ENCODE measurements around the gene LRPAP1.

LRPAP1 gene

DNA sequence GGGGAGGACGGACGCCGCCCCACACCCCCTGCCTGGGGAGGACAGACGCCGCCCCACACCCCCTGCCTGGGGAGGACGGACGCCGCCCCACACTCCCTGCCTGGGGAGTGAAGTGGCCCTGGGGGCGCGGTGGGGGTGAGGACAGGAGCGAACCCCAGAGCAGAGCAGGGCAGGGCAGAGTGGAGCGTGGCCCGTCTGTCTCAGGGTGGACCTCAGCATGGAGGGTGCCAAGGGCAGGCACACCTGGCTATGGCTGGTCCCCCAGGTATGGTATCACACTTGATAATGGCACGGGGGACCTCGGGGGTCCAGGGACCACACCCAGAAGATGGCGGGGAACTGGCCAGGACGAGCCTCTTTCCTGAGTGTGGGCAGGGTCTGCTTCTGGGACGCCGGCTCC lies 9.6 kb downstream of the LRPAP1 start:
- Histone ChIP-seq H3K9ac (ENCODE audit: low read length) (no peak overlapping the region), H3K4me1 (ENCODE audit: control insufficient read depth, insufficient read depth, low read length) (no peaks in the 10 kb centered on the region), H3K27me3 (replicated peaks; ENCODE audit: control insufficient read depth, insufficient read depth, low read length) (no peaks in the 10 kb centered on the region), H3K4me3 (ENCODE audit: low read length) (no peak overlapping the region), H3K9me3 (ENCODE audit: control insufficient read depth, low read length) (no peaks in the 10 kb centered on the region), H3K36me3 (ENCODE audit: control insufficient read depth, insufficient read depth, low read length, severe bottlenecking) (peaks cover 60% of the 10 kb centered on the region)
- DNase-seq (ENCODE audit: low read depth): no peak

DNA sequence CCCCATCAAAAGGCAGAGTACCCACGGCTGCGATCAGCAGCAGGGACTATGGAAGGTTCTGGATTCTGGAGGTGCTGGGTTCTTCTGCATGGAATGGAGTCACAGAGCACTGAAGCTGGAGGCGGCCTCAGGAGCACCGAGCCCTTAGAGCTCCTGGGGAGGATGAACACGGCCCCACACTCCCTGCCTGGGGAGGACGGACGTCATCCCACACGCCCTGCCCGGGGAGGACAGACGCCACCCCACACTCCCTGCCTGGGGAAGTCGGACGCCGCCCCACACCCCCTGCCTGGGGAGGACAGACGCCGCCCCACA lies 9.9 kb downstream of the LRPAP1 start:
- DNase-seq (ENCODE audit: low read depth): no peak
- no peaks in the 10 kb centered on the region for H3K9me3 ChIP-seq (ENCODE audit: control insufficient read depth, low read length)
- no peak overlapping the region for H3K4me3 ChIP-seq (ENCODE audit: low read length)
- no peak overlapping the region for H3K9ac ChIP-seq (ENCODE audit: low read length)
- no peaks in the 10 kb centered on the region for H3K4me1 ChIP-seq (ENCODE audit: control insufficient read depth, insufficient read depth, low read length)
- H3K36me3 ChIP-seq (ENCODE audit: control insufficient read depth, insufficient read depth, low read length, severe bottlenecking): peaks cover 63% of the 10 kb centered on the region
- H3K27me3 ChIP-seq (replicated peaks; ENCODE audit: control insufficient read depth, insufficient read depth, low read length): no peaks in the 10 kb centered on the region

DNA sequence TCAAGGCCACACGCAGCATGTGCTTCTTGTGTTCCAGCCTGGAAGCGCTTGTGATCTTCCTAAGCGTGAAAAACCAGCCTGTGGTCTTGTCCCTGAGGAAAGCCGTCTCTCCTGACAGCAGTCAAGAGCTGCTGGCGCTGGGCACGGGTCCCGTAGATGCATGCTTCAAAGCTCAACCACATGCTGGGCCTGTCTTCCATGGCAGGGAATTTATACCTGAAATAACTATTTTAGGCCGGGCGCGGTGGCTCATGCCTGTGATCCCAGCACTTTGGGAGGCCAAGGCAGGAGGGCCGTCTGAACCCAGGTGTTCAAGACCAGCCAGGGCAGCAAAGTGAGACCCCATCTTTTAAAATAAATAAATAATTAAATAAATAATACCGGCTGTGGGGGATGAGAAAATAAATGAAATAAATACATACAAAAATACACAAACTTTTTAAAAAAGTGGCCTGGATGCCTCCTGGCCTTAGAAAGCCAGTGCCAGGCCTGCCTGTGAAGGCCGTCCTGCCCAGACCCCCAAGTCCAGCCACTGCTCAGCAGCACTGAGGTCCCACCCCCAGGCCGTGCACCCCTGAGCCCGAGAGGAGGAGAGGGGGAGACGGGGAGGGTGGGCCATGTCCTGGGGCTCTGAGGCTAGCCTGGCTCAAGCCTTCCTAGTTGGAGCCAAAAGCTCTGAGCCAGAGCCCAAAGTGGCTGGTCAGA lies 10.4 kb downstream of the LRPAP1 start:
- H3K9me3 ChIP-seq (ENCODE audit: control insufficient read depth, low read length): no peaks in the 10 kb centered on the region
- H3K4me1 ChIP-seq (ENCODE audit: control insufficient read depth, insufficient read depth, low read length): no peaks in the 10 kb centered on the region
- peaks cover 68% of the 10 kb centered on the region for H3K36me3 ChIP-seq (ENCODE audit: control insufficient read depth, insufficient read depth, low read length, severe bottlenecking)
- no peaks in the 10 kb centered on the region for H3K27me3 ChIP-seq (replicated peaks; ENCODE audit: control insufficient read depth, insufficient read depth, low read length)
- H3K4me3 ChIP-seq (ENCODE audit: low read length): no peak overlapping the region
- H3K9ac ChIP-seq (ENCODE audit: low read length): no peak overlapping the region
- DNase-seq (ENCODE audit: low read depth): no peak

DNA sequence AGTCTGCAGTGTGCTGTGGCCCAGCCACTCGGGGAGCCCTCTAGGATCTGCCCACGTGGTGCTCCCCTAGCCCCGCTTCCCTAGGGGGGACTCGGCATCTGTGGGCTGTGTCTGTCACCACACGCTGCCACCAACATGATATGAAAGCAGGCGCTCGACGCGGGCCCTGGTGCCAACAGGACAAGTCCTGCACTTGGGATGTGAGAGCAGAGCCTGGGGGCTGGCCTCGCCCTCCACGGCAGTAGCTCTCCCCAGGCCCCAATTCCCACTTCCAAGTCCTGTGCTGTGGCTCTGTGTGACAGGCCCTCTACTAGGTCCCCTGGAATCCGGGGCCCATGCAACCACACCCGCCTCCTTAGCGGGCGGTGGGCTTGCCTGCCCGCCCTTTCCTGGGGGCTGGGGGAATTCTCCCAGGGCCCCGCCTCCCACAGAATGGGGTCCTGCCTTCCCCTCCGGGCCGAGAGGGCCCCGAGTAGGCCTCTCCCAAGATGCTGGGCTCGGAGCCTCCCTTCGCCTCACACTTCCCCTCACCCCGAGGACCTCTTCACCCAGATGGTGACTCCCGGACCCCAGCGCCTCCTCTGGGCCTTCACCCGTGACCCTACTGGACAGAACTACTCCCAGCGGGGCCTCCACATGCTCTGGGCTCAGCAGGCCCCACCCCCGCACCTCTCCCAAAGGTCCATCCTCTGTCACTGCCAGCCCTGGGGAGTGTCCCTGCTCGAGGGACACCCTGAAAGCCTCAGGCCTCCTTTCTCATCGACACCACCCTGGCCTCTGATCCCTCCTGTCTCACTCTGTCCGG lies 11.2 kb downstream of the LRPAP1 start:
- Histone ChIP-seq H3K4me1 (ENCODE audit: control insufficient read depth, insufficient read depth, low read length) (no peaks in the 10 kb centered on the region), H3K9me3 (ENCODE audit: control insufficient read depth, low read length) (no peaks in the 10 kb centered on the region), H3K9ac (ENCODE audit: low read length) (no peak overlapping the region), H3K4me3 (ENCODE audit: low read length) (no peak overlapping the region), H3K27me3 (replicated peaks; ENCODE audit: control insufficient read depth, insufficient read depth, low read length) (no peaks in the 10 kb centered on the region), H3K36me3 (ENCODE audit: control insufficient read depth, insufficient read depth, low read length, severe bottlenecking) (peaks cover 76% of the 10 kb centered on the region)
- DNase-seq (ENCODE audit: low read depth): no peak

DNA sequence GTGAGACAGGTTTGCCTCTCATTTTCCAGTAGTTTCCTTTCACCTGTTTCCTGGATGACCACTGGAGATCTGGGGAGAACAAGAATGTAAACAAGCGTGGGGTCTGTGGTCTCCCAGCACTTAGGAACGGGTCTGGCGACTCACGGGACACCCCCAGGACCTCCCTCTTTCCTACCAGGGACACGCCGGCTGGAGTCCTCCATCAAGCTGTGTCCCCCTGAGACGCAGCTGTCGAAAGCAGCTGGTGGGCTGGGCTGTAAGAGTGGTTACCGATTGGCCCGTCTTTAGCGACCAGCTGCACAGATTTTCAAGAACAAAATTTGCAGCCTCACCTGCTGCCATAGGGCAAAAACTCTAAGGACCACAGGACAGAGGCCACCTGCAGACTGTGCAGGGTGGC lies 11.9 kb downstream of the LRPAP1 start:
- H3K9ac ChIP-seq (ENCODE audit: low read length): no peak overlapping the region
- H3K27me3 ChIP-seq (replicated peaks; ENCODE audit: control insufficient read depth, insufficient read depth, low read length): no peaks in the 10 kb centered on the region
- no peak for DNase-seq (ENCODE audit: low read depth)
- no peak overlapping the region for H3K4me3 ChIP-seq (ENCODE audit: low read length)
- peaks cover 81% of the 10 kb centered on the region for H3K36me3 ChIP-seq (ENCODE audit: control insufficient read depth, insufficient read depth, low read length, severe bottlenecking)
- no peaks in the 10 kb centered on the region for H3K9me3 ChIP-seq (ENCODE audit: control insufficient read depth, low read length)
- no peaks in the 10 kb centered on the region for H3K4me1 ChIP-seq (ENCODE audit: control insufficient read depth, insufficient read depth, low read length)

DNA sequence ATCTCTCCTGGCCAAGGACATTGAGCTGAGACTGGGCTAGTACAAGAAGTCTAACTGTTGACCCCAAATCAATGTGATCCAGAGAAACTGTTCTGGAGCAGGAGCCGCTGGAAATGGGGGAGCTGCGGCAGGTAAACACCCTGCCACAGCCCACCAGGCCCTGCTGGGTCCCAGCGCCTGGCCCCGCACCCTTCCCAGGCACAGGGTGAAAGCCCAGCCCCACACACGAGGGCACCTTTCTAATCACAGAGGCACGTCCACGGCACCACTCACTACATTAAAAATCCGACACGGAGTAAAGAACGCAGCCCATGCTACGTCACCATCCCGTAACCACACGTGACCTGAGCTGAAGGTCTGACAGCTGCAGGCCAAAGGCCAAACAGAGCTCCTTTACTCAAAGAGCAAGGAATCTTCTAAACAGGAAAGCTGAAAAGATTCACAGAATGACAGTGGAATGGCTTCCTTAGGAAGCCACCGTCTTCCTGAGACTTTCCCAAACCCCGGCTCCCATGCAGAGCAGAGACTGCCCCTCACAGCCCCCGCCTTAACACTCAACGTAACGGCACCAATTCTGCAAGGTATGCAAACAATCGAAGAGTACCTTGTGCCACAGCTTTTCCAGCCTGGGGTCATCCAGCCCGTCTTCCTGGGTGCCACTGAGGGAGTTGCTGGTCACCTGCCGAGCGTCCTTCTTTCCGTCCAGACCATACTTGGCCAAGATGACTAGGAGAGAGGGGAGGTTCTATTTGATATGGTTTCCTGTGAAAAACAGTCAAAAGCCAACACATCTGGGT lies 12.6 kb downstream of the LRPAP1 start:
- Histone ChIP-seq H3K4me3 (ENCODE audit: low read length) (no peak overlapping the region), H3K9ac (ENCODE audit: low read length) (no peak overlapping the region), H3K4me1 (ENCODE audit: control insufficient read depth, insufficient read depth, low read length) (no peaks in the 10 kb centered on the region), H3K36me3 (ENCODE audit: control insufficient read depth, insufficient read depth, low read length, severe bottlenecking) (peaks cover 78% of the 10 kb centered on the region), H3K27me3 (replicated peaks; ENCODE audit: control insufficient read depth, insufficient read depth, low read length) (no peaks in the 10 kb centered on the region), H3K9me3 (ENCODE audit: control insufficient read depth, low read length) (no peaks in the 10 kb centered on the region)
- no peak for DNase-seq (ENCODE audit: low read depth)

DNA sequence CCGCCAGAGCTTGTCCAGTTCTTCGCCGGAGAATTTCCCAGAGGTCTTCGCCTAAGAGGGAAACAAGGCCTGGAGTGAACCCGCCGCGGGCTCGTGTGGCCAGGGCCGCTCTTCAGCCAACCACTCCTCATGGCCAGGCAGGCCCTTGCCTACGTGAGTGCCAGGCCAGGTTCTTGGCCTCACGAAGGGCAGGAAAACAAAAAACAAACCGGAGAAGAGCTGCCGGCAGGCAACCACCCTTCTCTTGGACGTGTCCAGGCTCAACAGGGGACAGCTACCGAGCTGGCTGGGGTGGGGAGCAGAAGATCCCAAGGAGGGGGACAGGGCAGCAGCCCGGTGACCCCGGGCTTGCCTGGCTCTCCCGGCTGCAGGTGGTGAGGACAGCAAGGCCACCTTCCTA lies 13.3 kb downstream of the LRPAP1 start:
- H3K27me3 ChIP-seq (replicated peaks; ENCODE audit: control insufficient read depth, insufficient read depth, low read length): no peaks in the 10 kb centered on the region
- no peak for DNase-seq (ENCODE audit: low read depth)
- no peak overlapping the region for H3K9ac ChIP-seq (ENCODE audit: low read length)
- no peak overlapping the region for H3K4me3 ChIP-seq (ENCODE audit: low read length)
- H3K36me3 ChIP-seq (ENCODE audit: control insufficient read depth, insufficient read depth, low read length, severe bottlenecking): peaks cover 78% of the 10 kb centered on the region
- H3K9me3 ChIP-seq (ENCODE audit: control insufficient read depth, low read length): no peaks in the 10 kb centered on the region
- no peaks in the 10 kb centered on the region for H3K4me1 ChIP-seq (ENCODE audit: control insufficient read depth, insufficient read depth, low read length)

DNA sequence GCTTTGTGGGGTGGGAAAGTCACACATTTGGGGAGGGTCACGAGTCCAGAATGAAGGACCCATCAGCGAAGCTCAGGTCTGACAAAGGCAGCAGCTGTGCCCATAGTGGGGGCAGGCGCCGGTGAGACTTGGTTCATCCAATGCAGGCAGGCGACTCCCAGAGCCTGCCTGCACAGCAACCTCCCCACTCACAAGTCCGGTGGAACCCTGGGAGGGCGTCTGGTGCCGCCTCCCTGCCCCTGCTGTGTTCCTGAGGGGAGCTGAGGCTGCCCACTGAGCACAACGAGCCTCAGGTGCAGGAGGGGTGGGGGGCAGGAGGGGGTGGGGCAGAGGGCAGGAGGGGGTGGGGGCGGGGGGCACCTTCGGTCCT lies 13.7 kb downstream of the LRPAP1 start:
- no peaks in the 10 kb centered on the region for H3K27me3 ChIP-seq (replicated peaks; ENCODE audit: control insufficient read depth, insufficient read depth, low read length)
- no peak for DNase-seq (ENCODE audit: low read depth)
- H3K4me3 ChIP-seq (ENCODE audit: low read length): no peak overlapping the region
- no peak overlapping the region for H3K9ac ChIP-seq (ENCODE audit: low read length)
- peaks cover 80% of the 10 kb centered on the region for H3K36me3 ChIP-seq (ENCODE audit: control insufficient read depth, insufficient read depth, low read length, severe bottlenecking)
- H3K9me3 ChIP-seq (ENCODE audit: control insufficient read depth, low read length): no peaks in the 10 kb centered on the region
- no peaks in the 10 kb centered on the region for H3K4me1 ChIP-seq (ENCODE audit: control insufficient read depth, insufficient read depth, low read length)

DNA sequence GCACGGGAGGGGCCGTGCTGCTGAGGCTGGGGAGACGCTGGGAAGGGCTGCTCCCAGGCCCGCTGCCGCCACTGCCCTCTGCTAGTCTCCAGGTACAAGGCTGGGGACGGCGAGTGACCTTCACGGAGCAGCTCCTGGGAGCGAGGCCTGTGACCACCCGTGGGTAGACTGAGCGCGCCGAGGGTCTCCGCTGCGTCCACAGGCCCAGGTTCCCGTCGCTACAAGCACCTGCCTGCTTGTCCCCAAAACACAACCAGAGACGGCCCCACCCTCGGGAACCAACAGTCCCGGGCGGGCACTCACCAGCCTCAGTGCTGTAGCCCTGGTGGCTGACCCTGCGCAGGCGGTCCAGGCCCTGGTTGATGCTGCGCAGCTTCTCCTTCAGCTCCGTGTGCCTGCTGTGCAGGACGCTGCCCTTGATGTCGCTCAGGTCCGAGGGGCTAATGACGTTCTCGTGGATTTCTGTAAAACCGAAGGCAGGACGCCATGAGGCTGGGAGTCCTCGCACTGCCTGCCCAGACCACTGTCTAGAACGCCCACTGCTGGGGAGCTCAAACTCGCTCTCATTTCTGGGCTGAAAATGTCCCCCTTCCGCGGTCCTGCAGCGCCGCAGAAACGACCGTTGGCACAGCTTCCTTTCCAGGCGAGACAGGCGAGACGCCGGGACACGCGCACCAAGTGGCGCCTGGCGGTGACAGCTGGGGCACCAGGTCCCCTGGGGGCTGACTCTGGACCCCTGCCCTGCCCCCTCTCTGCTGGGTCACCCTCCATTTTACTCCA lies 14.3 kb downstream of the LRPAP1 start:
- no peaks in the 10 kb centered on the region for H3K4me1 ChIP-seq (ENCODE audit: control insufficient read depth, insufficient read depth, low read length)
- no peak for DNase-seq (ENCODE audit: low read depth)
- no peak overlapping the region for H3K4me3 ChIP-seq (ENCODE audit: low read length)
- peaks cover 77% of the 10 kb centered on the region for H3K36me3 ChIP-seq (ENCODE audit: control insufficient read depth, insufficient read depth, low read length, severe bottlenecking)
- H3K9me3 ChIP-seq (ENCODE audit: control insufficient read depth, low read length): no peaks in the 10 kb centered on the region
- no peaks in the 10 kb centered on the region for H3K27me3 ChIP-seq (replicated peaks; ENCODE audit: control insufficient read depth, insufficient read depth, low read length)
- H3K9ac ChIP-seq (ENCODE audit: low read length): no peak overlapping the region

DNA sequence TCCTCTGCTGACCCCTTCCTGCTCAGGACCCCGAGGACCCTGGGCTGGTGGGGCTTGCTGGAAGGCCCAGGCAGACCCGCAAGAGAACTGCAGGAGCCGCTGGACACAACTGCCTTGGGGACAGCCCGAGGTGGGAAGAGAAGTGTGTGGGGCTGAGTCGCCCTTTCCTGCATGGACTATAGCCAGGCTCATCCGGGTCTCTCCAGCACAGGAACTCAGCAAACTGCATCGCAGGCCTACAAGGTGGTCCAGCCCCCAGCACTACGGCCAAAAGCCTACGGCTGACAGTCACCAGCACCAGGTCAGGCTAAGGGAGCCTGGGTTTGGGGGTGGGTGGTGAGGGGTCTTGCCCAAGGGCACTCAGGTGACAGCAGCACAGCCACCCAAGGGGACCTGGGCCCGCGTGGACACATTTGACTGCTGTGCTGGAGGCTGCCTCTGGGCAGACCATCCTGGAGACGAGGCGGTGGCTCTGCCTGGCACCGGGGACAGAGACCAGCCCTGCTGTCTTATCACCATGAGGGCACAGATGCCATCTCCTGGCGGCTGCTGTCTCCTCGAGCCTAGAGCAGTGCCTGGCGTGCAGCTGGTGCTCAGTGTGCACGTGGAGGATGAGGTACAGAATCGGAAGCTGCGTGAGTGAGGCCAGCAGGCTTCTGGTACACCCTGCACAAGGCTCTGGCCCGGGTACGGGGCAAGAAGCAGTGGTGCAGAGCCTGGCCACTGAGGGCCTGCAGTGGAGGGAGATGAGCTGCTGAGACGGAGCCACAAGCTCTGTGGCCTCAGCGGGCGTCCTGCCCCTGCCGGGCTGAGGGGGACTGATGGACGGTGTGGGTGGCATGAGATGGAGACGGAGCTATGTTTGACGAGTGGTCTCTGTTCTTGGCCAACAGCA lies 15.1 kb downstream of the LRPAP1 start:
- H3K27me3 ChIP-seq (replicated peaks; ENCODE audit: control insufficient read depth, insufficient read depth, low read length): no peaks in the 10 kb centered on the region
- DNase-seq (ENCODE audit: low read depth): no peak
- H3K4me3 ChIP-seq (ENCODE audit: low read length): no peak overlapping the region
- no peaks in the 10 kb centered on the region for H3K9me3 ChIP-seq (ENCODE audit: control insufficient read depth, low read length)
- H3K9ac ChIP-seq (ENCODE audit: low read length): no peak overlapping the region
- H3K4me1 ChIP-seq (ENCODE audit: control insufficient read depth, insufficient read depth, low read length): no peaks in the 10 kb centered on the region
- H3K36me3 ChIP-seq (ENCODE audit: control insufficient read depth, insufficient read depth, low read length, severe bottlenecking): peaks cover 82% of the 10 kb centered on the region
